Measurements from ENCODE around the gene AGPAT1.
"Not testable (repeated sequence)": the region's sequence is repeated elsewhere in the genome, so short reads cannot be mapped to it uniquely, and the experiment has no call there.

Gene AGPAT1

GRCh38 chr6:32148289-32149091 is 27.4 kb downstream of the AGPAT1 start:
- DNase-seq (ENCODE audit: low spot score): no peak

GRCh38 chr6:32147401-32148132 is 28.3 kb downstream of the AGPAT1 start:
- no peak for DNase-seq (ENCODE audit: low spot score)

- no peak for DNase-seq (ENCODE audit: low spot score)
Measured at GRCh38 chr6:32146687-32147086, 29.2 kb downstream of the AGPAT1 start.

GRCh38 chr6:32146287-32146686 is 29.6 kb downstream of the AGPAT1 start:
- no peak for DNase-seq (ENCODE audit: low spot score)

GRCh38 chr6:32144238-32144637 is 31.6 kb downstream of the AGPAT1 start:
- DNase-seq (ENCODE audit: low spot score): not testable (repeated sequence)

- no peak for DNase-seq (ENCODE audit: low spot score)
Measured at GRCh38 chr6:32140420-32141046, 35.4 kb downstream of the AGPAT1 start.

- no peak for DNase-seq (ENCODE audit: low spot score)
Measured at GRCh38 chr6:32139590-32139989, 36.3 kb downstream of the AGPAT1 start.

GRCh38 chr6:32137454-32137853 is 38.4 kb downstream of the AGPAT1 start:
- no peak for DNase-seq (ENCODE audit: low spot score)

- DNase-seq (ENCODE audit: low spot score): peak; percentile 53
Measured at GRCh38 chr6:32133786-32134185, 42.1 kb downstream of the AGPAT1 start.

- no peak for DNase-seq (ENCODE audit: low spot score)
Measured at GRCh38 chr6:32132110-32132509, 43.8 kb downstream of the AGPAT1 start.

GRCh38 chr6:32131439-32131948 is 44.4 kb downstream of the AGPAT1 start:
- DNase-seq (ENCODE audit: low spot score): no peak

- DNase-seq (ENCODE audit: low spot score): no peak
Measured at GRCh38 chr6:32129297-32130088, 46.4 kb downstream of the AGPAT1 start.

- no peak for DNase-seq (ENCODE audit: low spot score)
Measured at GRCh38 chr6:32128751-32129296, 47.1 kb downstream of the AGPAT1 start.

GRCh38 chr6:32127717-32128592 is 47.9 kb downstream of the AGPAT1 start, which contains the start of gene ATF6B:
Gene ATF6B (minus strand): TSS chr6:32128246. CDS start chr6:32128207, 39 bp downstream.
- peak; percentile 98 for DNase-seq (ENCODE audit: low spot score)

- no peak for DNase-seq (ENCODE audit: low spot score)
Measured at GRCh38 chr6:32127409-32127716, 48.5 kb downstream of the AGPAT1 start.

GRCh38 chr6:32126880-32127279 is 49.0 kb downstream of the AGPAT1 start:
- no peak for DNase-seq (ENCODE audit: low spot score)

GRCh38 chr6:32123681-32124080 is 52.2 kb downstream of the AGPAT1 start:
- DNase-seq (ENCODE audit: low spot score): no peak

- DNase-seq (ENCODE audit: low spot score): no peak
Measured at GRCh38 chr6:32120573-32121059, 55.3 kb downstream of the AGPAT1 start.

GRCh38 chr6:32118782-32119628 is 56.9 kb downstream of the AGPAT1 start:
- peak; percentile 90 for DNase-seq (ENCODE audit: low spot score)

Data from GM03348 (cell line).